Type B pancreatic cell (in vitro differentiated cells): ENCODE data around the gene NUDT6. TPM values are rescaled to one million over a fixed set of nuclear protein-coding genes. Genes with fewer than 3 reads are reported as not detected.
A peak's percentile ranks its signal among the peaks of the same experiment; 100 is the strongest.

ENCODE experiments used
- DNase-seq: peaks from one replicate; pipeline ENCODE4 v3.0.0; 2021; ENCODE audit warnings: mixed read lengths; ENCODE audit not compliant: unreplicated experiment; ENCODE audit errors: extremely low spot score
- H3K27ac Mint-ChIP-seq: 2 replicates; pipeline ENCODE4 v1.8.0; 2021; ENCODE audit warnings: mild to moderate bottlenecking, mixed read lengths
- H3K27me3 Mint-ChIP-seq: 2 replicates; pipeline ENCODE4 v1.8.0; 2021; ENCODE audit warnings: mixed read lengths
- H3K36me3 Mint-ChIP-seq: 2 replicates; pipeline ENCODE4 v1.8.0; 2021; ENCODE audit warnings: mixed read lengths
- H3K4me1 Mint-ChIP-seq: one replicate; pipeline ENCODE4 v1.8.0; 2021; ENCODE audit warnings: mixed read lengths; ENCODE audit not compliant: unreplicated experiment
- H3K4me3 Mint-ChIP-seq: 2 replicates; pipeline ENCODE4 v1.8.0; 2021; ENCODE audit warnings: mild to moderate bottlenecking, mixed read lengths
- H3K9me3 Mint-ChIP-seq: 2 replicates; pipeline ENCODE4 v1.8.0; 2021; ENCODE audit warnings: mixed read lengths
- long read RNA-seq: library from polyadenylated mRNA; unstranded; transcript quantifications from one replicate; pipeline ENCODE4 v2.0.0, GENCODE V29; 2020
- total RNA-seq: library from RNA; stranded (reverse); gene quantifications from 2 replicates; pipeline ENCODE4 v1.2.1, GENCODE V29; 2021; ENCODE audit warnings: low replicate concordance
- TF ChIP-seq, protein P1 (sequence below): fragments of 200-600 bp; sonication (generic); conservative IDR thresholded peaks from 2 replicates; pipeline ENCODE4 v1.5.0; 2021; ENCODE audit warnings: antibody characterized with exemption, mild to moderate bottlenecking

The NUDT6 gene
- 5.1 and 10.8 TPM in 2 replicates for total RNA-seq
- long read RNA-seq, transcript NUDT6-201 (5 exons, 1,169 nt) = major isoform, 6 of 11 reads
- long read RNA-seq, partial matches to known transcripts = 2 of 11 reads
- long read RNA-seq, other reads (novel, unspliced or antisense) = 1 of 11 reads

GRCh38 chr4:122921971-122922876 is at the start of gene NUDT6:
Gene NUDT6, minus strand, starts transcription at chr4:122922597. Its CDS starts 25 bp downstream, at chr4:122922572.
- peak; percentile 76 for DNase-seq
- Mint-ChIP-seq H3K9me3 (no peaks in the 10 kb centered on the region), H3K36me3 (no peaks in the 10 kb centered on the region), H3K27me3 (no peaks in the 10 kb centered on the region), H3K4me1 (no peaks in the 10 kb centered on the region), H3K27ac (peak within 1 kb of the TSS; percentile 92), H3K4me3 (peak within 1 kb of the TSS; percentile 98)
- TF ChIP-seq, protein P1, sequence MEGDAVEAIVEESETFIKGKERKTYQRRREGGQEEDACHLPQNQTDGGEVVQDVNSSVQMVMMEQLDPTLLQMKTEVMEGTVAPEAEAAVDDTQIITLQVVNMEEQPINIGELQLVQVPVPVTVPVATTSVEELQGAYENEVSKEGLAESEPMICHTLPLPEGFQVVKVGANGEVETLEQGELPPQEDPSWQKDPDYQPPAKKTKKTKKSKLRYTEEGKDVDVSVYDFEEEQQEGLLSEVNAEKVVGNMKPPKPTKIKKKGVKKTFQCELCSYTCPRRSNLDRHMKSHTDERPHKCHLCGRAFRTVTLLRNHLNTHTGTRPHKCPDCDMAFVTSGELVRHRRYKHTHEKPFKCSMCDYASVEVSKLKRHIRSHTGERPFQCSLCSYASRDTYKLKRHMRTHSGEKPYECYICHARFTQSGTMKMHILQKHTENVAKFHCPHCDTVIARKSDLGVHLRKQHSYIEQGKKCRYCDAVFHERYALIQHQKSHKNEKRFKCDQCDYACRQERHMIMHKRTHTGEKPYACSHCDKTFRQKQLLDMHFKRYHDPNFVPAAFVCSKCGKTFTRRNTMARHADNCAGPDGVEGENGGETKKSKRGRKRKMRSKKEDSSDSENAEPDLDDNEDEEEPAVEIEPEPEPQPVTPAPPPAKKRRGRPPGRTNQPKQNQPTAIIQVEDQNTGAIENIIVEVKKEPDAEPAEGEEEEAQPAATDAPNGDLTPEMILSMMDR = no peak

DNA sequence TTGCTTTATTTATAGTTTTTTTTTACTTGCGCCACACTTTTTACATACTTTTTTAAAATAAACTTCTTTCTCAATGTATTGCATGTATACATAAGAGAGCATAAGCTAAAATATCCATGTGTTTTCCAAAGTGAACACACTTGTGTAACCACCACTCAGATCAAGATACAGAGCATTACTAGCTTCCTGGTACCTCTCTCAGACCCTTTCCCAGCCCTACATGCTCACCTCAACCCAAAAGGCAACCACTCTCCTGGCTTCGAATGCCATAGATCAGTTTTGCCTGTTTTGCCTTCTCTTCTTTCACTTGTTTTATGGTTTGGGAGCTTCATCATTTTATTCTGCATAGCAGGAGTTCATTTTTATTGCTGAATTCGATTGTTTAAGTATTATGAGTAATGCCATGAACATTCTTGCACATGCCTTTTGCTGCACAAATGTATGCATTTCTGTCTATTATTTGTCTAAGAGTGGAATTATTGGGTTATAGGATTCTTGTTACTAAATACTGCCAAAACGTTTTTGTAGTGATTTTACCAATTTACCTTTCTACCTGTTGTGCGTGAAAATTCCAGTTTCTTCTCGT is 45.9 kb upstream of the NUDT6 start:
- Mint-ChIP-seq H3K4me3 (no peak overlapping the region), H3K36me3 (peaks cover 9% of the 10 kb centered on the region), H3K4me1 (no peaks in the 10 kb centered on the region), H3K9me3 (no peaks in the 10 kb centered on the region), H3K27me3 (no peaks in the 10 kb centered on the region), H3K27ac (no peak overlapping the region)
- TF ChIP-seq, protein P1 = no peak
- DNase-seq = no peak

GRCh38 chr4:122967231-122967630 is 44.8 kb upstream of the NUDT6 start:
- no peaks in the 10 kb centered on the region for H3K27me3 Mint-ChIP-seq
- no peak overlapping the region for H3K4me3 Mint-ChIP-seq
- TF ChIP-seq, protein P1 = no peak
- H3K9me3 Mint-ChIP-seq = no peaks in the 10 kb centered on the region
- no peak for DNase-seq
- no peak overlapping the region for H3K27ac Mint-ChIP-seq
- H3K4me1 Mint-ChIP-seq = no peaks in the 10 kb centered on the region
- H3K36me3 Mint-ChIP-seq = peaks cover 15% of the 10 kb centered on the region

DNA sequence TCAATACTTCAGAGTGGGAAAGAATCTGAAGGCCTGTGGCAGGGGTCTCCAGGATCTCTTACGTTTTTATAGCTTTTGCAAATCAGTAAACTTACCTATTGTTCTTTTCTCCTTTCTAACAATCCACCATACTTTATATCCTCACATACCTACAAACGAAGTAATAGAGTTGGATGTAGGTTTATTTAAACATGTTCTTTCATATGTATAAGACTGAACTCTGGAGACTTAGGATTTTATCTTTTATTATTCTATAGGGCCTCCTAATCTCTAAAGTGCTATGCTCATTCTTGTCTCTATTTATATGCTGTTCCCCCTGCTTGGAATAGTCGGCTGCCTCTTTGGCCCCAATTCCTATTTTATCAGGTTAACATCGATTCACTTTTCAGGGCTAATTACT is 43.8 kb upstream of the NUDT6 start:
- DNase-seq = no peak
- Mint-ChIP-seq H3K4me3 (no peak overlapping the region), H3K27ac (no peak overlapping the region), H3K9me3 (no peaks in the 10 kb centered on the region), H3K4me1 (no peaks in the 10 kb centered on the region), H3K27me3 (no peaks in the 10 kb centered on the region), H3K36me3 (peaks cover 15% of the 10 kb centered on the region)
- TF ChIP-seq, protein P1 = no peak

DNA sequence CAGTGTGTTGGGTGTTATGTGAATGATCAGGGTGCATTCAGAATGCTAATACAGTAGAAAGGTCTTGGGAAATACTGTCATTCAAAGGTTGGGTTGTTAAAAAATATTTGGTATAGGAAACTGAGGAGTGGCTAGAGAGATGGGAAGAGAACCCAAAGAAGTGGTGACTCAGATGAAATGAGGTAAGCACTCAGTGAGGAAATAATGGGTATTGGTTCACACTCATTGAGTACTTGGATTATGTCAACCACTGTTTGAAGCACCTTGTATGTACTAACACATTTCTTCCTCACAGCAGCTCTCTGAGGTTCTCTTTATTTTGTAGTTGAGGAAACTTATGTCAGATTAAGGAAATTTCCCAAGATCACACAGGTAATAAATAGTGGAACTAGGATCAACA is 40.8 kb upstream of the NUDT6 start:
- Mint-ChIP-seq H3K27me3 (no peaks in the 10 kb centered on the region), H3K27ac (no peak overlapping the region), H3K4me3 (no peak overlapping the region), H3K4me1 (no peaks in the 10 kb centered on the region), H3K36me3 (peaks cover 11% of the 10 kb centered on the region), H3K9me3 (no peaks in the 10 kb centered on the region)
- TF ChIP-seq, protein P1 = no peak
- no peak for DNase-seq
